ENCODE data around the gene INPP5A.

The INPP5A gene

GRCh38 chr10:132828681-132829080 lies 291.1 kb downstream of the INPP5A start:
- H3K36me3 ChIP-seq (ENCODE audit: insufficient read depth, low read length) = no peaks in the 10 kb centered on the region
- 93% methylated on average over 20 of the region's 20 CpGs for WGBS
- no peaks in the 10 kb centered on the region; the same call in 1 of the 2 replicates for H3K27me3 ChIP-seq (ENCODE audit: insufficient read depth, low read length)
- no peak overlapping the region for H3K9ac ChIP-seq (ENCODE audit: low read depth, low read length)
- H3K27ac ChIP-seq (ENCODE audit: low read depth, low read length) = no peak overlapping the region
- no peak overlapping the region for H3K4me3 ChIP-seq (ENCODE audit: low read length)
- peaks cover 19% of the 10 kb centered on the region for H3K9me3 ChIP-seq (ENCODE audit: insufficient read depth, low read depth, low read length)
- H3K4me1 ChIP-seq (ENCODE audit: insufficient read depth, low read length) = no peaks in the 10 kb centered on the region

GRCh38 chr10:132829403-132829802 lies 291.8 kb downstream of the INPP5A start:
- Histone ChIP-seq H3K36me3 (ENCODE audit: insufficient read depth, low read length) (no peaks in the 10 kb centered on the region), H3K4me1 (ENCODE audit: insufficient read depth, low read length) (no peaks in the 10 kb centered on the region), H3K4me3 (ENCODE audit: low read length) (no peak overlapping the region), H3K27me3 (ENCODE audit: insufficient read depth, low read length) (no peaks in the 10 kb centered on the region; the same call in 1 of the 2 replicates), H3K9ac (ENCODE audit: low read depth, low read length) (no peak overlapping the region), H3K9me3 (ENCODE audit: insufficient read depth, low read depth, low read length) (peaks cover 19% of the 10 kb centered on the region), H3K27ac (ENCODE audit: low read depth, low read length) (no peak overlapping the region)
- 89% methylated on average over 8 of the region's 8 CpGs for WGBS

GRCh38 chr10:132832186-132832969 lies 294.8 kb downstream of the INPP5A start:
- whole genome bisulfite sequencing = 90% methylated on average over 30 of the region's 30 CpGs
- no peaks in the 10 kb centered on the region for H3K4me1 ChIP-seq (ENCODE audit: insufficient read depth, low read length)

More at GRCh38 chr10:132832186-132832969, 294.8 kb downstream of the INPP5A start:
- no peaks in the 10 kb centered on the region; the same call in 1 of the 2 replicates for H3K27me3 ChIP-seq (ENCODE audit: insufficient read depth, low read length)
- H3K9me3 ChIP-seq (ENCODE audit: insufficient read depth, low read depth, low read length) = no peaks in the 10 kb centered on the region
- no peak overlapping the region for H3K27ac ChIP-seq (ENCODE audit: low read depth, low read length)
- no peaks in the 10 kb centered on the region for H3K36me3 ChIP-seq (ENCODE audit: insufficient read depth, low read length)
- no peak overlapping the region for H3K4me3 ChIP-seq (ENCODE audit: low read length)
- no peak overlapping the region for H3K9ac ChIP-seq (ENCODE audit: low read depth, low read length)

Data from HUES64 (cell line).